Brain microvascular endothelial cell (primary cell): ENCODE results near the gene LGMN.

Experiments used
- DNase-seq: peaks from one replicate; pipeline ENCODE4 v3.0.0-alpha.2; 2020
- H3K27ac ChIP-seq: fragments of 250-450 bp; sonication (Bioruptor Pico); 2 replicates; pipeline ENCODE4 v1.5.1; 2020; ENCODE audit warnings: mild to moderate bottlenecking, moderate library complexity
- H3K27me3 ChIP-seq: fragments of 250-450 bp; sonication (Bioruptor Pico); replicated peaks from 2 replicates; pipeline ENCODE4 v1.5.1; 2020; ENCODE audit warnings: mild to moderate bottlenecking
- H3K36me3 ChIP-seq: fragments of 250-450 bp; sonication (Bioruptor Pico); replicated peaks from 2 replicates; pipeline ENCODE4 v1.5.1; 2020; ENCODE audit warnings: mild to moderate bottlenecking
- H3K4me3 ChIP-seq: 2 replicates; pipeline ENCODE4 v1.5.1; 2011; ENCODE audit warnings: low read depth, mild to moderate bottlenecking, control low read depth, low read length, moderate library complexity
- in situ Hi-C: cut with HindIII; loops from 2 replicates; pipeline ENCODE4 v1.10.0; 2017; ENCODE audit warnings: low sequenced_read_pairs, low pct_ligation_motif_present
- TF ChIP-seq, protein P1 (sequence below): IDR thresholded peaks from 2 replicates; pipeline ENCODE4 v1.5.1; 2011; ENCODE audit warnings: low read depth, mild to moderate bottlenecking, moderate library complexity, low read length, control low read depth, inconsistent platforms; ENCODE audit errors: missing control alignments

The LGMN gene

DNA sequence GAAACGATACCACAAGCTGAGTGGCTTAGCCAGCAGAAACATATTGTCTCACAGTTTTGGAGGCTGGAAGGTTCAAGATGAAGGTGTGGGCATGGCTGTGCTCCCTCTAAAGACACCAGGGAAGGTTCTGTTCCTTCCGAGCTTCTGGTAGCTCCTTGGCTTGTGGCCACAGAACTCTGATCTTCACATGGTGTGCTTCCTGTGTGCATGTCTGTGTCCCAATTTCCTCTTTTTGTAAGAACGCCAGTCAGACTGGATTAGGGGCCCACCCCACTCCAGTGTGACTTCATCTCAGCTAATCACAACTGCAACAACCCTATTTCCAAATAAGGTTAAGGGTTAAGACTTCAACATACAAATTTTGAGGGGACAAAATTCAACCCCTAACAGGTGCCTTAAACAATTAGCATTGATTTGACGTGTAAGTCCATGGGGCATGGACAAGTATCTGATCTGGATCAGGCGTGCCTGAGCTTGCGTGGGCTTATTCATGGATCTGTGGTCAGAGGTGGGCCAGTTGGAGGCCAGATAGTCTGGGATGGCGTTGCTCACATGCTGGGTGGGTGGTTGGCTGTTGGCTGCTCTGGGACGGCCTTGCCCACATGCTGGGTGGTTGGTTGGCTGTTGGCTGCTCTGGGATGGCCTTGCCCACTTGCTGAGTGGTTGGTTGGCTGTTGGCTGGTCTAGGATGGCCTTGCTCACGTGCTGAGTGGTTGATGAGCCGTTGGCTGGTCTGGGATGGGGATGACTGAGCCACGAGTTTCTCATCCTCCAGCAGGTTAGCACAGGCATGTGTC is 88.5 kb downstream of the LGMN start:
- H3K27me3 ChIP-seq, result no peaks in the 10 kb centered on the region
- H3K36me3 ChIP-seq, result peaks cover 14% of the 10 kb centered on the region
- DNase-seq, result no peak
- TF ChIP-seq, protein P1, sequence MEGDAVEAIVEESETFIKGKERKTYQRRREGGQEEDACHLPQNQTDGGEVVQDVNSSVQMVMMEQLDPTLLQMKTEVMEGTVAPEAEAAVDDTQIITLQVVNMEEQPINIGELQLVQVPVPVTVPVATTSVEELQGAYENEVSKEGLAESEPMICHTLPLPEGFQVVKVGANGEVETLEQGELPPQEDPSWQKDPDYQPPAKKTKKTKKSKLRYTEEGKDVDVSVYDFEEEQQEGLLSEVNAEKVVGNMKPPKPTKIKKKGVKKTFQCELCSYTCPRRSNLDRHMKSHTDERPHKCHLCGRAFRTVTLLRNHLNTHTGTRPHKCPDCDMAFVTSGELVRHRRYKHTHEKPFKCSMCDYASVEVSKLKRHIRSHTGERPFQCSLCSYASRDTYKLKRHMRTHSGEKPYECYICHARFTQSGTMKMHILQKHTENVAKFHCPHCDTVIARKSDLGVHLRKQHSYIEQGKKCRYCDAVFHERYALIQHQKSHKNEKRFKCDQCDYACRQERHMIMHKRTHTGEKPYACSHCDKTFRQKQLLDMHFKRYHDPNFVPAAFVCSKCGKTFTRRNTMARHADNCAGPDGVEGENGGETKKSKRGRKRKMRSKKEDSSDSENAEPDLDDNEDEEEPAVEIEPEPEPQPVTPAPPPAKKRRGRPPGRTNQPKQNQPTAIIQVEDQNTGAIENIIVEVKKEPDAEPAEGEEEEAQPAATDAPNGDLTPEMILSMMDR, result no peak
- no peak overlapping the region for H3K4me3 ChIP-seq
- in situ Hi-C loops, result no loop called here
- no peak overlapping the region for H3K27ac ChIP-seq

- Histone ChIP-seq H3K4me3 (no peak overlapping the region), H3K27ac (no peak overlapping the region), H3K27me3 (no peaks in the 10 kb centered on the region), H3K36me3 (peaks cover 14% of the 10 kb centered on the region)
- TF ChIP-seq, protein P1, result no peak
- in situ Hi-C loops, result no loop called here
- DNase-seq, result no peak
These were observed 89.7 kb downstream of the LGMN start for GRCh38 chr14:92658684-92659083.

- no peak for DNase-seq
- Histone ChIP-seq H3K36me3 (peaks cover 14% of the 10 kb centered on the region), H3K4me3 (no peak overlapping the region), H3K27me3 (no peaks in the 10 kb centered on the region), H3K27ac (no peak overlapping the region)
- in situ Hi-C loops, result no loop called here
- TF ChIP-seq, protein P1, result no peak
These were observed 90.3 kb downstream of the LGMN start for GRCh38 chr14:92658160-92658559.

- no peak for DNase-seq
- peaks cover 19% of the 10 kb centered on the region for H3K36me3 ChIP-seq
- in situ Hi-C loops, result no loop called here
These were observed 90.8 kb downstream of the LGMN start for GRCh38 chr14:92657457-92658142.

DNA sequence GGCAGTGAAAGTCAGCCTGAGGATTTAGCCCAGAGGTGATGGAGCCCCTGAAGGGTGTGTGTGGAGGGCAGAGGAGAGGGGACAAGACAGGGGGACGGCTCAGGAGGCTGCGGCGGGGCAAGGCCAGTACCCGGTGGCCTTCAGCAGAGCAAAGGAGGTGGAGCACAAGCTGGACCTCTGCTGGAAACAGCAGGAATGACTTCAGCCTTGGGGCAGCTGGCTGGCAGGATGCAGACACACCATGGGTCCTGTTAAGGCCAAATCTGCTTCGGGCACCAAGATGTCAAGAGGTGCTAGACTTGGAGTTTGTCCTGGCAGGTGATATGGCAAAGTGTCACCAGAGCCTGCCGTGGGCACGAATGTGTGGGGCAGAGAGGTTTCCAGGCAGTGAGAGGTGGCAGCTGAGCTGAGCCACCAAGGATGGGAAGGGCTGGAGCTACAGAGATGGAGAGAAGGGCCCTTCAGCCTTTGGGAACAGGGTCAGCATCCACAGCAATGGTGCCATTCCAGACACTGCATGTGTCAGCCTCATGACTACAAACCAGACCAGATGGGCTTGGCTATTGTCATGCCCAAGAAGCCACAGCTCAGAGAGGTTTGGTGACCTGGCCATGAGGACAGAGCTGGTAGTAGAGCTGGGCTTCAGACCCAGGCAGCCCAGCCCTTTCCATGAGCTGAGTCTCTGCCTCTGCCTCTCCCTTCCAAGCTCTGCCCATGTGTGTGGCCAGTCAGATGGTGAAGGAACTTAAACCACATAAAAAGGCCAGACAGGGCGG is 91.9 kb downstream of the LGMN start:
- Histone ChIP-seq H3K27me3 (no peaks in the 10 kb centered on the region), H3K4me3 (no peak overlapping the region), H3K27ac (no peak overlapping the region), H3K36me3 (peaks cover 21% of the 10 kb centered on the region)
- in situ Hi-C loops, result no loop called here
- TF ChIP-seq, protein P1, result peak; percentile 36
- no peak for DNase-seq

More at GRCh38 chr14:92657457-92658142, 90.8 kb downstream of the LGMN start:
- TF ChIP-seq, protein P1, result no peak
- Histone ChIP-seq H3K27ac (no peak overlapping the region), H3K27me3 (no peaks in the 10 kb centered on the region), H3K4me3 (no peak overlapping the region)
